ENCODE measurements around the gene AGPS.

AGPS gene

GRCh38 chr2:177506998-177507397 lies 114.4 kb downstream of the AGPS start:
- TF ChIP-seq CTCF (IDR thresholded peaks at IDR 0.05; ENCODE audit: control insufficient read depth, extremely low read depth, insufficient read depth) = no peak
- DNase-seq (ENCODE audit: low read depth) = no peak
- H3K4me3 ChIP-seq (ENCODE audit: low read depth, low read length) = no peak overlapping the region

- no peak for DNase-seq (ENCODE audit: low read depth)
- H3K4me3 ChIP-seq (ENCODE audit: low read depth, low read length) = no peak overlapping the region
- TF ChIP-seq CTCF (IDR thresholded peaks at IDR 0.05; ENCODE audit: control insufficient read depth, extremely low read depth, insufficient read depth) = no peak
These were observed 124.4 kb downstream of the AGPS start for GRCh38 chr2:177516824-177517544.

DNA sequence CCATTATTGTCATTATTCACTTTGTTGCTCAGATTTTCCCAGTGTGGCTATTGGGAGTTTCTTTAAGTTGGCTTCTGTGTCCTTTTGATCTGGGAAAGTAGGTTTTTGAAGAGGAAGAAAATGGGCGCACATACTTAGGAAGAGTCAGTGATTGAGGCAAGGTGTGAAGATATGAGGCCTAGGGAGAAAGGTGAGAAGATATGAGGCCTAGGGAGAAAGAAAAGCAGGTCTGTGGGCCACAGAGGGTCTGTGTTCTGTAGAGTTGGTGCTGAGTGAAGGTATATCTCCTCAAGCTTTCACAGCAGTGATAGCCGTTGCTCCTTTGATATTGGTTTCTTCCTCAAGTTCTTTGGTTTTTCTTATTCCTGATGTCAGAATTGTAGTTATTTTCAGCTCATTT lies 126.2 kb downstream of the AGPS start:
- TF ChIP-seq CTCF (IDR thresholded peaks at IDR 0.05; ENCODE audit: control insufficient read depth, extremely low read depth, insufficient read depth) = no peak
- H3K4me3 ChIP-seq (ENCODE audit: low read depth, low read length) = no peak overlapping the region
- no peak for DNase-seq (ENCODE audit: low read depth)

GRCh38 chr2:177519534-177520115 lies 127.1 kb downstream of the AGPS start:
- H3K4me3 ChIP-seq (ENCODE audit: low read depth, low read length) = no peak overlapping the region
- no peak for DNase-seq (ENCODE audit: low read depth)
- no peak for TF ChIP-seq CTCF (IDR thresholded peaks at IDR 0.05; ENCODE audit: control insufficient read depth, extremely low read depth, insufficient read depth)

DNA sequence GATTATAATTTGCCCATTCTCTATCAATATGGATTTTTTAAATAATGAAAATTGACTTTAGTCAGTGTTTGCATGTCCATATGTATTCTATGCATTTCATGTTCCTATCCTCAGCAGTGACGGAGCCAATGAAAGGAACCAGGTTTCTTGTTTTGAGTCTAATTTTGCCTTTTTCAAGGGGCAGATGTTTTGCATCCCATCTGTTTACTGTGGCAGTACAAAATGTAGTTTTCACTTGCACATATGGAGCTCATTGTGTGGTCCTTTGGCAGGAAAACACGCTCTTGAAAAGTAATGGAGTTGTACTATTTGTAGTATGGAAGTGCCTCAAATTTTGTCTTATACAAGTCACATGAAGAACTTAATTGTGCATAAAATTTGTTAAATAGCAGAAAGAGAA lies 127.8 kb downstream of the AGPS start:
- no peak overlapping the region for H3K4me3 ChIP-seq (ENCODE audit: low read depth, low read length)
- no peak for TF ChIP-seq CTCF (IDR thresholded peaks at IDR 0.05; ENCODE audit: control insufficient read depth, extremely low read depth, insufficient read depth)
- no peak for DNase-seq (ENCODE audit: low read depth)

GRCh38 chr2:177523781-177524180 lies 131.2 kb downstream of the AGPS start:
- H3K4me3 ChIP-seq (ENCODE audit: low read depth, low read length) = no peak overlapping the region
- TF ChIP-seq CTCF (IDR thresholded peaks at IDR 0.05; ENCODE audit: control insufficient read depth, extremely low read depth, insufficient read depth) = no peak
- DNase-seq (ENCODE audit: low read depth) = no peak
